Measurements from ENCODE around the gene OTOP2.

DNA sequence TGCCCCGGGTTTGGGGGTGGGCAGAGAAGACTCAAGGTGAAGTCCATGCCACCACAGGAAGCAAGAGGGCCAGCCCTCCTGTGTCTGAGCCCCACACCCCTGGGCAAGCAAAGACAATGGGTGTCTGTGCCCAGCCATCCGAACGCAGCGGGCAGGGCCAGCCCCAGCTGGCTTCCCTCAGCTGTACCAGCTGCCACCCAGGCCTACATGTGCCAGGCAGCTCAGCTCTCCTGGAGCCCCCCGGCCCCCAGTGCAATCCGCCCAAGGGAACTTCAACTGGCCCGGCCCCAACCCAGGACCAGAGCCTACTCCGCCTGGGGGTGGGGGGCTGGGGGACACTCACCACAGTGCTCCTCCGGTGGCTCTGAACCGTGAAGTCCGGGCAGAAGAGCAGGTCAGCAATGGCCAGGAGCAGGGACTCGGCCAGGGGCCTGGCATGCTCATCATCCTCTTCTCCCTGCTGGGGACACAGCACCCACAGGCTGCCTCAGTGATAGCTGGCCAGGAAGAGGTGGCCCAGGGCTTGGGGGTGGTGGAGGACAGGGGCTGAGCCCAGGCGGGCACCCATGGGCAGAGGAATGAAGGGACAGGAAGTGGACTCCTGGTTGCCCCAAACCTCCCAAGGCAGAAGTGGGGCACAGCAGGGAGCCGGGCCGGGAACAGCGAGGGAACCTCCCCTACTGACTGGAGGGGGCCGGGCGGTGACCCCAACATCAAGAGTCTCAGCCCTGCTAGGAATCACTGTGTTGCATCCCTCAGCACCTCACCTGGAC is 38.7 kb downstream of the OTOP2 start:
- TF ChIP-seq EZH2 (IDR thresholded peaks at IDR 0.05) (no peak), POLR2AphosphoS5 (IDR thresholded peaks at IDR 0.05; ENCODE audit: borderline replicate concordance, low read depth, low read length) (no peak)
